Amniotic epithelial cell (primary cell): Measurements from ENCODE around the gene SLC32A1.
A peak's percentile ranks its signal among the peaks of the same experiment; 100 is the strongest.

Source experiments
- DNase-seq: peaks from one replicate; pipeline ENCODE4 v3.0.0-alpha.2; 2010; ENCODE audit warnings: low read depth

The SLC32A1 gene, protein sequence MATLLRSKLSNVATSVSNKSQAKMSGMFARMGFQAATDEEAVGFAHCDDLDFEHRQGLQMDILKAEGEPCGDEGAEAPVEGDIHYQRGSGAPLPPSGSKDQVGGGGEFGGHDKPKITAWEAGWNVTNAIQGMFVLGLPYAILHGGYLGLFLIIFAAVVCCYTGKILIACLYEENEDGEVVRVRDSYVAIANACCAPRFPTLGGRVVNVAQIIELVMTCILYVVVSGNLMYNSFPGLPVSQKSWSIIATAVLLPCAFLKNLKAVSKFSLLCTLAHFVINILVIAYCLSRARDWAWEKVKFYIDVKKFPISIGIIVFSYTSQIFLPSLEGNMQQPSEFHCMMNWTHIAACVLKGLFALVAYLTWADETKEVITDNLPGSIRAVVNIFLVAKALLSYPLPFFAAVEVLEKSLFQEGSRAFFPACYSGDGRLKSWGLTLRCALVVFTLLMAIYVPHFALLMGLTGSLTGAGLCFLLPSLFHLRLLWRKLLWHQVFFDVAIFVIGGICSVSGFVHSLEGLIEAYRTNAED

DNA sequence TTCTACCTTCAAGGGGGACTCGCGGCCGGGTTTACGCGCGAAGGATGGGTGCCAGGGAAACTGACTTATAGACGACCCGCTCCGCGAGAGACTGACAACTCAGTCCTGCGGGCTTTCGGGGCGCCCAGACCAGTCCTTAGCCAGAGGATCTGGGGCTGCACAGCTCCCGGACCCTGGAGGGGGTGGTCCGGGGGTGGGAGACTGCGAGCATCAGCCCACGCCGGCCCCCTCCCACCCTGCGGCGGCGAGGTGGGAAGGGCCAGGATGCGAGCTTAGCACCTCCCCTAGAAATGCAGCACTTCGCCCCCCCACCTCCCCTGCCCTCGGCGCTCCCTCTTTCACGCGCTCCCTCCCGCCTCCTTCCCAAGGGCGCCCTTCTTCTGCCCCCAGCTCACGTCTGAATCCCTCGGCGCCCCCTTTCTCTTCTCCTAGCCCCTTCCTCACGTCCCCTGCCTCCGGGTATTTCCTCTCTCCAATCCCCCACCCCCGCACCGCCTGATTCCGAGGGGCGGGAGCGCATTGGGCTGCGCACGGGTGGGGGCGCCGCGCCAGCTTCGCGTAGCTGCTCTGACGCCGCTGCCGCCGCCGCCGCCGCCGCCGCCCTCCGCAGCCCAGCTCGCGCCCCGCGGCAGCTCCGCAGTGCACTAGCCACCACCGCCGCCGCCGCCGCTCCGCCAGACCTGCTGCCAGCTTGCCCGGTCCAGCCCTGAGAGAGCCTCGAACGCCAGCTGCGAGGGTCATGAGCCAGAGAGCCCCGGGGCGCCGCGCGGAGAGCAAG, at the start of gene SLC32A1:
Gene SLC32A1 (plus strand): TSS at position 639 of the 778 bp plus-strand sequence. CDS start 239 bp downstream, outside the sequence.
- no peak for DNase-seq

DNA sequence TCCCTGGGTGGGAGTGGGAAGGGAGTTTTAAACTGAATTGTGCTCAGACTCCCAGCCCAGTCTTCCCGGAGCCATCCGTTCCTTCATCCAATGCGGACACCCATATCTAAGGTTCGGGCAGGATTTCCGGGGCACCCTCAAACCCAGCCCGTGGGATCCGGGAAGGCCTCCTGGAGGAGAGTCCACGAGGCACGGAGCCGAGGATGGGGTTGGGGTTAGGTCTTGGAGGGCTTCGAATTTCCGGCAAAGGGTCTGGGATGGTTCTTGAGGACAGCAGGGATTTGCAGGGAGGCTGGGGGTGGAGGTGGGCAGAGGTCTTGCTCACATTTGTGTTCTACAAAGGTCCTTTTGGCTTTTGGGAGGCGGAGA, 49.5 kb upstream of the SLC32A1 start:
- no peak for DNase-seq

- no peak for DNase-seq
Measured at GRCh38 chr20:38676576-38676975, 47.7 kb upstream of the SLC32A1 start.

DNA sequence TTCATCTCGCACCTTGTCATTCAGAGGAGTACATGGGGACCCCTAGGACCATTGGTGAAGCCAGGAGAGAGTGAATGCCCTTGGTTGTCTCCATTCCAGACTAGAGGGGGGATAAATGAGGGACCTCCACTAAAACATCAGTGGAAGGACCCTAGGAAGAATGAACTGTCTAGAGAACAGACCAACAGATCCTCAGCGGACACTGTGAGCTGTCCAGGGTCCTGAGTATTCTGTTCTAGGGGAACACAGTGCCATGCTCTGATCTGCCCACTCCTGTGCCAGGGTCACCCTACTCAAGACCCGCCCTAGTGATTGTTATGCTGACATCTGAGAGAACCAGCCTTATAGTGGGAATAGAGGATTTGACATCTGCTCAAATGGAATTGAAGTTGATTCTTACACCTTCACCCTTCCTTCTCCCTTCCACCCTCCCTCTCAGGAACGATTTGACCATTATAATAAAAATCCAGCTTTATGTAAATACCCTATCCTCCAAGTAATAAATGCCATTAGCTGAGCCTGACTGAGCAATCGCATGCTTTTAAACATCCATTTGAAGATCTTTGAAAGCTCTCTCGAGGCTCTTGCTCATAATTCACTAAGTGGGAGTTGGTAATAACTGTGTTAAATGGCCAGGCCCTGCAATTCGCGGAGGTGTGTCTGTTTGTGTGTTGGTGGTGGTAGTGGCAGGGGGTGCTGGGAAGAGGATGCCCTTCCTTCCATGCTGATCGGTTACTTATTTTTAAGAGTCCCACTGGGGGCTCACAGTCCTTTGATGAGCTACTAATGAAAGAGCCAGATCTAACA, 43.6 kb upstream of the SLC32A1 start:
- DNase-seq, result peak; percentile 38

- DNase-seq, result no peak
Measured at GRCh38 chr20:38685271-38685670, 39.0 kb upstream of the SLC32A1 start.

GRCh38 chr20:38685853-38686473, 38.3 kb upstream of the SLC32A1 start:
- DNase-seq, result peak; percentile 47

DNA sequence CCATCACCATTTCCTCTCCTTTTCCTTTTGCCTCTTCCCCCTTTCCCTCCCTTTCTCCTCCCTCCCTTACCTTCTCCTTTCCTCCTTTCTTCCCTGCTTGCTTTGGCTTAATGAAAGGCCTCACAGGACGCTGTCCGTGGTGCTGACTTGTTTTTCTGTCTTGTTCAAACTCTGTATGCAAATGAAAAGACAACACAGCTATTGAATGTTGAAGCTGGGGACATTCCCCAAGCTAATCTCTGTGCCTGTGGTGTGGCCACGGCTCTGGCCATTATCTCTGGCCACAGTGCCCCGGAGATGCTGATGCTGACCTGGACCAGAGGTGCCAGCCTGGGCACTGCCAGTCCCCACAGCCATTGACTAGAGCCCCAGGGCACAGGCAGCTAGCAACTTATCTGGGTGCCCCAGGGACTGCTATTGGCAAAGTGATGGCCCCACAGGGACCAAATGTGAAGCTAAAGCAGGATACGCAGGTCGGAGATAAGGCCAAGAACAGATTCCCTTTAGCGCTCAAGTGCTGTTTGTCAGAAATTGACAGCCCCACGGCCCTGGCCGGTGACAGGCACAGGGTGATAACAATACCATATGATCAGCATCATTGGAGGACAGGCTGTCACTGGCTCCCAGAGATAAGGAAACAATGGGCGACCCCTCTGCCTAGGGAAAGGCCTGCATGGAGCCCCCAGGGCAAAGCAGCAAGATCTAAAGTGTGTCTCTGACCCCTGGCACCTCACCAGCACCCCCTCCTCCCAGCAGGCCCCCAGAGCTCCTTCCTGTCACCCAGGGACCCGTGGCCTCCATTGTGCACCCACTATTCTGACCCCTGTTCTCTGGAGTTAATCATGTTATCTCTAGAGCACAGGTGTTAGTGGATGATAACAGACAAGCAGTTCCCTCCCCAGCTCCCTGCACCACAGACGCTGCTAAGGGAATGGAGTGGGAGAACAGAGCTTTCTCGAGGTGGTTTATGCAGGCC, 31.6 kb upstream of the SLC32A1 start:
- peak; percentile 63 for DNase-seq

DNA sequence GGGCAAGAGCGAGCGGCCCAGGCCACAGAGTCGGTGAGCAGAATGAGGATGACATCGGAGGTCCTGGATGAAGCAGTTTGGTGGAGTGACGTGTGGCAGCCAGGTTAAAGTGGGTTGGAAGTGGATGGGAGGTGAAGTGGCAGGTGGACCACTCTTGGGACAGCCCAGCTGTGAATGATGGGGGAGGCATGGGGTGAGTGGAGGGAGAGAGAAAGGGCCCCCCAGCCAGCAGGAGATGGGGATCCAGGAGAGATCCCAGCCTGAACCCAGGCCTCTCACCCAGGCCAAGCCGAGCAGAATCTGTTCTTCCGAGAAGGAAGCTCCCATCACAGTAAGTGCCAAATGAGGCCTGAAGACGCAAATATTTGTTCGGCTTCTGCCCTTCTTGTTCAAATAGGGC, 27.0 kb upstream of the SLC32A1 start:
- no peak for DNase-seq

DNA sequence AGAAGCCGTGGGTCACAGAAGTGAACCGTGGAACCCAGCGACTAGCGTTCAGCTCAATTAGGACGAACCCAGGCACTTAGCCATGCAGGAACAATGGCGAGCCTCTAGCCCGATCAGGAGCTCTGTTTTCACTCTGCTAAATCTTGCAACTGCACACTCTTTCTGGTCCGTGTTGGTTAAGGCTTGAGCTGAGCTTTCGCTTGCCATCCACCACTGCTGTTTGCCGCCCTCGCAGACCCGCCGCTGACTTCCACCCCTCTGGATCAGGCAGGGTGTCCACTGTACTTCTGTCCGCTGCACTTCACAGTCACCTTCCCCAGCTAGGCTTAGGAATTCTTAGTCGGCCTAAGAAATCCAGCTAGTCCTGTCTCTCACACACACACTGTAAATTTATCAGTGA, 25.7 kb upstream of the SLC32A1 start:
- DNase-seq, result no peak

DNA sequence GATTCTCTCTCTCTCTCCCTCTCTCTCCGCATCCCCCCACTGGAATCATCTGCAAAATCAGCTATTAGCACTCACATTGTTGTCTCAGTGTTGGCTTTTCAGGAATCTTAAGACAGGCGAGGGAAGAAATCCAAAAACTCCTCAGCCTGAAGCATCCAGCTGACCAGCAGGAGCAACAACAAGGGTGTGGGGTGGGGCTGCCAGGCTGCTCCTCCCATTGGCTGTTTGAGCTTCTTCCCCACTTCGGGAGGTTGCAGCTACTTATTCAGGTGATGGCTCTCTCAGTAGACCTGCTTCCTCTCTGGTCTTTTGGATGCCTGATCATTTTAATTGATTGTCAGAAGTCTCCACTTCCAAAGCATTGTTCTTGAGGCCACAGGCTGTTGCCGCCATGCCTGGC, 24.1 kb upstream of the SLC32A1 start:
- no peak for DNase-seq

GRCh38 chr20:38700926-38701325, 23.4 kb upstream of the SLC32A1 start:
- DNase-seq, result no peak

GRCh38 chr20:38703526-38703925, 20.8 kb upstream of the SLC32A1 start:
- DNase-seq, result no peak

GRCh38 chr20:38704136-38704535, 20.1 kb upstream of the SLC32A1 start:
- no peak for DNase-seq

- no peak for DNase-seq
Measured at GRCh38 chr20:38706509-38706908, 17.8 kb upstream of the SLC32A1 start.

DNA sequence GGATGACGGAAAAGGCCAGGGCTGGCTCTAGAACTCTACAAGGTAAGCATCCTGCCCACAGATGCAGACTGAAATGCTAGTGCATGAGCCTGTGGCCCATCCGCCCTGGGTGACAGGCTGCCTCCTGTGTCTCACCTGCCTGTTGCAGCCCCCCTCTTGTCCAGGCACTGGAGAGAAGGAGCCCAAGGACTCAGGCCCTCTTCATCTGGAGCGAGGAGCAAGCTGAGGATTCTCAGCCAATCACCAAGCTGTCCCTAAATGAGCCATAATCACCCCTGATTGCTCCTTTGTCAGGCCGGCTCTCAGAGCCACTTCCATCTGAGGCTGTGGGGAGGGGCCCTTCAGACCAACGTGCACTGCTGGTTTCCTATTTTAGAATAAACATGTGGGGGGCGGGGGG, 10.0 kb upstream of the SLC32A1 start:
- DNase-seq, result no peak

GRCh38 chr20:38715646-38716045, 8.6 kb upstream of the SLC32A1 start:
- no peak for DNase-seq

DNA sequence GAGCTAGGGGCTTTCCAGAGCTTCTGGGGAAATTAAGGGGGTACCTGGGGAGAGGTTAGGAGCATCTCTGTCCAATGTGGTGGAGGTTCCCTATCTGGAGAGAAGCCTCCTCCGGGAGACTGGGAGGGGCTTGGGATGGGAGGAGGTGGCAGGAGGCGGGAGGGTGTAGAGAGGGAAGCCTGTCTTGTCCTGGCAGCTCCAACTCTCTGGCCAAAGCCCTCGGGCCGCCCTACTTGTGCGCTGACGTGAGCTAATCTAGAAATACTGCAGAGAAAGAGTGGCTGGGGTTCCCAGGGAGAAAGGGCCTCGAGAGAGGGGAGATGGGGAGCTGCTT, 1.6 kb upstream of the SLC32A1 start:
- DNase-seq, result no peak

DNA sequence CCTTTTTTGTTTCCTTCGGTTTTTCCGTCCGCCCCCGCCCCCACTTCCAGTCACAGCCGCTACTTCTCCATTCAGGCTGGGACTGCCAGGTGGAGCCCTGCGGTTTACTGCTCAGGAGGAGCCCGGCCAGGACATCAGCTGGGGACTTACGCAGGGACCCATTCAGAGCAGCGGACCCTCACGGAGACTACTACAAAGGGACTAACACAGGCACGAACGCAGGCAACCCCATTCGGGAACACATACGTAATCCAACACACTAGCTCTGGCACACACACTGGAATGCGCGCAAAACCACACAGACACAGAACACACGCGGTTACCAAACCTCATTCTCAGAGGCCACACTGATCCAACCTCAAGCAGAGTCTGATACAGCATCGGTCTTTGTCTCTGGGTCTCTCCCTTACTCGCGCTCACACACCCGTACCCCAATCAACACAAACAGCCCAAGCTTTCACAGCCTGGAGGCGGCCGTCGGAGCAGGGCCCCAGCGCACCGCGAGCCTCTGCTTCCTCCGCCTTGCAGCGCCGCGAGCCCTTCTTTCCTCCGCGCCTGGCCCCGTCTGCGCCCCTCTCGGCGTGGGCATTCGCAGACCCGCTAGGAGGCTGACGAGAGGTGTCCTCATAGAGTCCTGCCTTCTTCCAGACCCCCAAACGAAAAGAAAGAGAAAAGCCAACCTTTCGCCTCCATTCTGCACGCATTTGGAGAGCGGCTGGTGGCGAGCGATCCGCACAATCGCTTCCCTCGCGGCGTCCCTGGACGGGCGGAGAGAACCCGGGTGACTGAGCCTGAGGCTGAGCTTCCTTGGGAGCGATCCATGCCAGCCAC, 1.1 kb upstream of the SLC32A1 start:
- peak; percentile 58 for DNase-seq

GRCh38 chr20:38724626-38725147, 401 bp downstream of the SLC32A1 start:
- DNase-seq, result no peak
